MM.1S (cell line): ENCODE measurements around the gene KAT7.

Experiments used
- DNase-seq: peaks from one replicate; pipeline ENCODE4 v3.0.0-alpha.2; 2015
- H2AFZ ChIP-seq: fragments of 300-600 bp; sonication (generic); 2 replicates; pipeline ENCODE4 v1.6.0; 2016; ENCODE audit warnings: antibody characterized with exemption, low read length
- H3F3A ChIP-seq: fragments of 300-600 bp; sonication (generic); 2 replicates; pipeline ENCODE4 v1.6.1; 2016; ENCODE audit warnings: mild to moderate bottlenecking, antibody characterized with exemption, low read length, moderate library complexity, mixed read lengths; ENCODE audit not compliant: insufficient read depth
- H3K27ac ChIP-seq: fragments of 300-600 bp; sonication (generic); 2 replicates; pipeline ENCODE4 v1.5.1; 2016; ENCODE audit warnings: mild to moderate bottlenecking, low read length
- H3K27me3 ChIP-seq: fragments of 300-600 bp; sonication (generic); replicated peaks from 2 replicates; pipeline ENCODE4 v1.6.0; 2016; ENCODE audit warnings: low read length; ENCODE audit not compliant: insufficient read depth
- H3K36me3 ChIP-seq: fragments of 300-600 bp; sonication (generic); replicated peaks from 2 replicates; pipeline ENCODE4 v1.6.1; 2016; ENCODE audit warnings: mild to moderate bottlenecking, low read length, mixed read lengths; ENCODE audit not compliant: insufficient read depth
- H3K4me1 ChIP-seq: fragments of 300-600 bp; sonication (generic); 2 replicates; pipeline ENCODE4 v1.6.1; 2016; ENCODE audit warnings: low read length, mixed read lengths
- H3K4me2 ChIP-seq: fragments of 300-600 bp; sonication (generic); 2 replicates; pipeline ENCODE4 v1.6.0; 2016; ENCODE audit warnings: low read depth, low read length
- H3K4me3 ChIP-seq: fragments of 300-600 bp; sonication (generic); 2 replicates; pipeline ENCODE4 v1.5.1; 2016; ENCODE audit warnings: low read length, mixed read lengths
- H3K79me2 ChIP-seq: fragments of 300-600 bp; sonication (generic); 2 replicates; pipeline ENCODE4 v1.6.1; 2016; ENCODE audit warnings: mixed run types, low read length, mixed read lengths
- H3K9ac ChIP-seq: fragments of 300-600 bp; sonication (generic); 2 replicates; pipeline ENCODE4 v1.6.1; 2016; ENCODE audit warnings: low read length, mixed read lengths
- H3K9me2 ChIP-seq: fragments of 300-600 bp; sonication (generic); replicated peaks from 2 replicates; pipeline ENCODE4 v1.6.1; 2016; ENCODE audit warnings: mild to moderate bottlenecking, low read length, mixed read lengths; ENCODE audit not compliant: insufficient read depth
- H3K9me3 ChIP-seq: fragments of 300-600 bp; sonication (generic); replicated peaks from 2 replicates; pipeline ENCODE4 v1.6.1; 2016; ENCODE audit warnings: mild to moderate bottlenecking, low read length, mixed read lengths; ENCODE audit not compliant: insufficient read depth
- H4K20me1 ChIP-seq: fragments of 300-600 bp; sonication (generic); 2 replicates; pipeline ENCODE4 v1.6.1; 2016; ENCODE audit warnings: mild to moderate bottlenecking, low read length, moderate library complexity, mixed read lengths; ENCODE audit not compliant: insufficient read depth
- CTCF ChIP-seq: fragments of 300-600 bp; sonication (generic); IDR thresholded peaks from 2 replicates; pipeline ENCODE4 v1.5.1; 2016; ENCODE audit warnings: antibody characterized with exemption, low read length, mixed read lengths
- EZH2 ChIP-seq: fragments of 300-600 bp; sonication (generic); optimal IDR thresholded peaks from 2 replicates; pipeline ENCODE3; 2017; ENCODE audit warnings: low read depth, mild to moderate bottlenecking, antibody characterized with exemption, low read length, mixed read lengths
- EZH2phosphoT487 ChIP-seq: fragments of 300-600 bp; sonication (generic); IDR thresholded peaks from 2 replicates; pipeline ENCODE4 v1.6.1; 2018; ENCODE audit warnings: antibody characterized with exemption, low read length

KAT7 gene

GRCh38 chr17:49843774-49844350 lies 55.4 kb downstream of the KAT7 start:
- Histone ChIP-seq H3K4me2 (no peak overlapping the region), H3K36me3 (no peaks in the 10 kb centered on the region), H3K27ac (no peak overlapping the region), H3K9ac (no peak overlapping the region), H3K27me3 (no peaks in the 10 kb centered on the region), H4K20me1 (no peaks in the 10 kb centered on the region), H3K9me3 (no peaks in the 10 kb centered on the region), H3K79me2 (no peaks in the 10 kb centered on the region), H3K4me3 (no peak overlapping the region), H3F3A (no peaks in the 10 kb centered on the region), H3K4me1 (no peaks in the 10 kb centered on the region), H2AFZ (no peak overlapping the region), H3K9me2 (no peaks in the 10 kb centered on the region)
- TF ChIP-seq EZH2phosphoT487 (no peak), CTCF (peak; percentile 47), EZH2 (no peak)
- no peak for DNase-seq

DNA sequence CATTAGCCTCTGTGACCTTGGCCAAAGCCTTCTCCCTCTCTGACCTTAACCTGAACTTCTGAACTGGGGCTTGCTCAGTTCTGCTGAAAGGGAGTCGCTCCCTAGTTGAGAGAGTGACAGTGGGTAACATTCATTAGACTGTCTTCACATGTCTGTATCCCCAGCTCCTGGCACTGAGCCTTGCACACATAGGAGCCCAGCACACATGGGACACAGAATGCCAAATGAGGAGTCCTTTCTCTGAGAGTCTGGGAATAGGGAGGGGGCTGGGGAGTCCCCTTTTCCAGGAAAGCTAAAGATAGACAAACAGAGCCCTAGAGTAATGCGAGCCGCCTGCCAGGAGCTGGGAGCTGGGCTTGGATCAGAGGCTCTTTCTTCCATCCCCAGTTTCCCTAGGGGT lies 56.8 kb downstream of the KAT7 start:
- H3K4me2 ChIP-seq = no peak overlapping the region

DNA sequence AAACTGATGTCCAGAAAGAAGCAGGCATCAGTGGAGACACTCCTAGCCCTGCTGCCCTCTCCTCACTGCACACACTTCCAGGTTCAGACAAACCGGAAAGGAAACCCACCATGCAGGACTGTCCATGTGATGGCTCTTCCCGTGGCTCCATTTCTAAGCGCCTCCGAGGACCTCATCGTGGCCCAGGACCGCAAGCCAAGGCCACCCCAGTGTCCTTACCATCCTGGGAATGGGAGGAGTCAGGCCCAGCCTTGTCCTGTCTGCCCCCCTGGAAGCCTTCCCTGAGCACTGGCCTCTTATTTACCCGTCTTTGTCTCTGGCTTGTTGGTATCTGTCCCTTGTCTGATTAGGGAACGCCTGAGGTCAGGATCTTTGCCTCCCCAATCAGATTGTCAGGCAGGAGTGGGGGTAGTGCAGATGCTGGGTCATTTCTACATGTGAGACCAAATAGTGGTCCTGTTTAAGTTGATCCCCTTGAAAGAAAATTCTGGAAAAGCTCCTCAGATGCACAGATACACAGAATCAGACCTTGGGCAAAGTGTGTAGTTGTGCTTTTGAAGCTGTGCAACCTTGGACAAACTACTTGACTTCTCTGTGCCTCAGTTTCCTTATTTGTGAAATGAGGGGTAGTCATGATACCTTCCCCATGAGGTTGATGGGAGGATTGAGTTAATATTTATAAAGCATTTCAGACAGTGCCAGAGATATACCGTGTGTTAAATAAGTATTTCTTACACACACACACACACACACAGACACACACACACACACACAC lies 58.6 kb downstream of the KAT7 start:
- H3K4me3 ChIP-seq = no peak overlapping the region
- no peaks in the 10 kb centered on the region for H3K9me2 ChIP-seq
- no peaks in the 10 kb centered on the region for H3K9me3 ChIP-seq
- no peak overlapping the region for H3K9ac ChIP-seq
- H3K4me2 ChIP-seq = no peak overlapping the region
- 0 out of 2 replicates have a peak, but pooled peaks cover 4% of the 10 kb centered on the region for H3K4me1 ChIP-seq
- H3K79me2 ChIP-seq = no peaks in the 10 kb centered on the region
- H3K36me3 ChIP-seq = no peaks in the 10 kb centered on the region
- no peak for TF ChIP-seq EZH2
- no peaks in the 10 kb centered on the region for H3F3A ChIP-seq
- no peaks in the 10 kb centered on the region for H4K20me1 ChIP-seq
- H3K27me3 ChIP-seq = peaks cover 4% of the 10 kb centered on the region
- H3K27ac ChIP-seq = no peak overlapping the region
- no peak overlapping the region for H2AFZ ChIP-seq
- DNase-seq = no peak

More for the DNA sequence above, 56.8 kb downstream of the KAT7 start:
- H3K9me3 ChIP-seq = no peaks in the 10 kb centered on the region
- H3K9me2 ChIP-seq = no peaks in the 10 kb centered on the region
- H3F3A ChIP-seq = no peaks in the 10 kb centered on the region
- DNase-seq = no peak
- no peak overlapping the region for H3K9ac ChIP-seq
- no peak overlapping the region for H3K27ac ChIP-seq
- H2AFZ ChIP-seq = no peak overlapping the region
- no peak for TF ChIP-seq CTCF
- no peak for TF ChIP-seq EZH2
- TF ChIP-seq EZH2phosphoT487 = no peak
- no peaks in the 10 kb centered on the region for H3K36me3 ChIP-seq
- no peaks in the 10 kb centered on the region; the same call in 1 of the 2 replicates for H3K27me3 ChIP-seq
- no peaks in the 10 kb centered on the region for H3K4me1 ChIP-seq
- H3K79me2 ChIP-seq = no peaks in the 10 kb centered on the region
- H3K4me3 ChIP-seq = no peak overlapping the region
- no peaks in the 10 kb centered on the region for H4K20me1 ChIP-seq

- H3K36me3 ChIP-seq = no peaks in the 10 kb centered on the region
- no peaks in the 10 kb centered on the region for H4K20me1 ChIP-seq
- 0 out of 2 replicates have a peak, but pooled peaks cover 4% of the 10 kb centered on the region for H3K4me1 ChIP-seq
- DNase-seq = no peak
- no peak within 1 kb of the TSS for H3K27ac ChIP-seq
- H3K9ac ChIP-seq = no peak within 1 kb of the TSS
- no peaks in the 10 kb centered on the region for H3K79me2 ChIP-seq
- H3K4me3 ChIP-seq = no peak within 1 kb of the TSS
- H3K9me2 ChIP-seq = no peaks in the 10 kb centered on the region
- H2AFZ ChIP-seq = no peak within 1 kb of the TSS
- no peaks in the 10 kb centered on the region for H3F3A ChIP-seq
- no peak for TF ChIP-seq EZH2phosphoT487
- no peak for TF ChIP-seq EZH2
- H3K9me3 ChIP-seq = no peaks in the 10 kb centered on the region
- no peak within 1 kb of the TSS for H3K4me2 ChIP-seq
- peaks cover 8% of the 10 kb centered on the region for H3K27me3 ChIP-seq
These were observed 59.6 kb downstream of the KAT7 start, which contains the start of gene TAC4 for GRCh38 chr17:49848019-49848473. TSS of gene TAC4 (minus strand) at chr17:49848069. CDS start at chr17:49848017, 52 bp downstream.
